GF-D8 (cell line): ENCODE data around the gene ASCC1.
"Not testable (repeated sequence)": the region's sequence is repeated elsewhere in the genome, so short reads cannot be mapped to it uniquely, and the experiment has no call there.

Source experiments
- DNase-seq: peaks from one replicate; lab custom pipeline; 2025; lab: John Stamatoyannopoulos, UW

The ASCC1 gene

DNA sequence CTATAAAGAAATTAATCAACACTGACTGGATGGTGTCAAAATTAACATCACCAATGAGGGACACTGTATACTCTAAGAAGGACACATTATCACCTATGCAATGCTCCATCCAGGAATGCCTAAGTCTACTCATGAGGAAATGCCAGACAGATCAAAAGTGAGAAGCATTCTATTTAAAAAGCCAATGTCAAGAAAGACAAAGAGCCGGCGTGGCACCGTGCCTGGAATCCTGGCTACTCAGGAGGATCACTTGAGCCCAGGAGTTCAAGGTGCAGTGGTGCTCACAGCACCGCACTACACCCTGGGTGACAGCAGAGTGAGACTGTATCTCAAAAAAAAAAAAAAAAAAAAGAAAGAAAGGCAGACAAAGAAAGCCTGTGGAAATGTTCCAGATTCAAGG is 45.8 kb downstream of the ASCC1 start:
- no peak for DNase-seq

DNA sequence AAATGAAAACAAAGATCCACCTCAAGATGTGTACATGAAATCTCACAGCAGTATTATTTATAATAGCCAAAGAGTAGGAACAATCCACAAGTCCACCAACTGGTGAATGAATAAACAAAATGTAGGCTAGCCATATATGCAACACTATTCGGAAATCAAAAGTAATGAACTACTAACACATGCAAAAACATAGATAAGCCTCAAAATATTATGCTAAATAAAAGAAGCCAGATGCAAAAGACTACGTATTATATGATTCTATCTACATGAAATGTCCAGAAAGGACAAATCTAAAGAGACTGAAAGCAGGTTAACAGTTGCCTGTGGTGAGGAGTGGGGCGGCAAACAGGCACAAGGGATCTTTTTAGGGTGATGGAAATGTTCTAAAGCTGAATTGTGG is 49.0 kb downstream of the ASCC1 start:
- DNase-seq, result no peak

DNA sequence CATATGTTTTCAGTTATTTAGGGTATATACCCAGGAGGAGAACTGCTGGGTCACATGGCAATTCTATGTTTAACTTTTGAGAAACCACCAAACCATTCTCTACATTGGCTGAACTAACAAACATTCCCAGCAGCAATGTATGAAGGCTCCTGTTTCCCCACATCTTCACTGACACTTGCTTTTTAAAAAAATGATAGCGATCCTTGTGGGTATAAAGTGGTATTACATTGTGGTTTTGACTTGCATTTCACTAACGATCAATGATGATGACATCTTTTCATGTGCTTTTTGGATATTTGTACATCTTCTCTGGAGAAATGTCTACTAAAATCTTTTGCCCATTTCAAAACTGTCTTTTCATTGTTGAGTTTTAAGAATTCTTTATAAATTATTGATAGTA is 51.5 kb downstream of the ASCC1 start:
- DNase-seq, result peak; percentile 60

DNA sequence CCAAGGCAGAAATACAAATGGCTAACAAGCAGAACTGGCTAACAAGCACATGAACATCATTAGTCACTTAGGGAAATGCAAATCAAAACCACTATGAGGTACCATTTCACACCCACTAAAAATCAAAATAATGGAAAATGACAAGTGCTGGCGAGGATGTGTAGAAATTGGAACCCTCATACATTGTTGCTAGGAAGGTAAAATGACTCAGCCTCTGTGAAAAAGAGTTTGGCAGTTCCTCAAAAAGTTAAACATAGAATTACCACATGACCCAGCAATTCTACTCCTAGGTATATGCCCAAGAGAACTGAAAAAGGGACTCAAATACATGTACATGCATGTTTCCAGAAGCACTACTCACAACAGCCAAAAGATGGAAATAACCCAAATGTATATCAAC is 53.1 kb downstream of the ASCC1 start:
- peak; percentile 16 for DNase-seq

GRCh38 chr10:72158176-72158575 is 57.9 kb downstream of the ASCC1 start:
- DNase-seq, result no peak

GRCh38 chr10:72156223-72156622 is 59.9 kb downstream of the ASCC1 start:
- no peak for DNase-seq

DNA sequence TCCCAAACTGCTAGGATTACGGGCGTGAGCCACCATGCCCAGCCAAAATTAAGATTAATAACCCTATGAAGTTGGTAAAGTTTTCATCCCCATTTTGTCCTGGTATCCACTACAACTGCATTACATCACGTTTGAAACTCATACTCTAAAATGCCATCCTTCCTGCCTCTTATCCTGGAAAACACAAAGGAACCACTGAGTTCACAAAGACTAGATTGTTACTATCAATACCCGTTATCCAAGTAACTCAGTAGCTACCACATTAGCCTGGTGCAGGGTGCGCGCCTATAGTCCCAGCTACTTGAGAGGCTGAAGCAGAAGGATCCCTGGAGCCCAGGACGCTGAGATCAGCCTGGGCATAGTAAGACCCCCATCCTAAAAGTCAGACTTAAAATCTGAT is 63.8 kb downstream of the ASCC1 start:
- DNase-seq, result no peak

GRCh38 chr10:72150746-72151478 is 65.2 kb downstream of the ASCC1 start:
- DNase-seq, result not testable (repeated sequence)

- DNase-seq, result not testable (repeated sequence)
These were observed 68.8 kb downstream of the ASCC1 start for GRCh38 chr10:72147324-72147584.

DNA sequence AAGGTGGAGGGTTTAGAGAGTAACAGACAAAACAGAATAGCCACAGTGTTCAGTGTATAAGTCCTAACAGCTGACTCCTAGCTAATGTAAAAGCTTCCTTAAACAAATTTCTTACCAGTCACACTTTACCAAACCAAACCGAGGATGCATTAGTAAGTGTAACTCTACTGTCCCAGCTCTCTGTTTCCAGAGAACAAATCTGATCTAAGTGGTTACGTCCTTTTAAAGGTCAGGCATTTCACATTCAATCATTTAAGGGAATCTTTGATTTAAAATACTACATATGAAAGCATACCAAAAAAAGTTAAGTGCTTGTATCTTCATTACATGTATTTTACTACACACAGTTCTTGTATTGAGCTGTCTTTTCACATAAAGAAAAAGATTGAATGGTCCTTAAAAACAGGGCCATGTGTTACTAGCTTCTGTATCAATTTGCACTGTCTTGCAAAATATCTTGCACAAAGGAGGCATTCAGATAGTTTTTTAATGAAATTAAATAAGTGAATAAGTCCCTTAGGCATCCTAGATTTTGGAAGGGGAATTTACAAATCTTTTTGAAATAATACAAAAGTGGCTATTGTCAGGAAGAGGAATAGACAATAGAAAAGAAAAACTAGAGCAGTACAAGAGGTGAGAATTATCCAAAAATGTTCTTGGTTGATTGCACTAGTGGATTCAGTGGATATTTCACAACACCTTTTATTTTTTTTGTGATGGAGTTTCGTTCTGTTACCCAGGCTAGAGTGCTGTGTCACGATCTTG is 69.3 kb downstream of the ASCC1 start:
- no peak for DNase-seq

DNA sequence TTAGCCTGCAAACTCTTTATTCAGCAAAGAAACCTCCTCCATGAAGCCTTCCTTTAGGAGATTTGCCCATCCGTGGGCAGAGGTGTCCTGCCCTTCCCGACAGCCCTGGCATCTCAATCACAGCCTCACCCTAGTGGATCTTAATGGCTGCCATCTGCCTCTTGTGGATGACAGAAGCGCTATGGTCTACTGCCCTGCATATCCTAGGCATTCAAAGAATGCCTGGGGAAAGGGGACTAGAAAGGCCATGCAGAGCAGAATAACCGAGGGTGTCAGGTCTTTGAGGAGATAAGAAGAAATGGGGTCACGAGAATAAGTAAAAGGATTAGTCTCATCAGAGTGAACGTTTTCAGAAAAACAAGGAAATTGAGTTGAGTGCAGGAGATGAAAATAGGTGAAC is 70.0 kb downstream of the ASCC1 start:
- DNase-seq, result no peak

- no peak for DNase-seq
These were observed 70.4 kb downstream of the ASCC1 start for GRCh38 chr10:72145657-72146056.

GRCh38 chr10:72140850-72141249 is 75.2 kb downstream of the ASCC1 start:
- no peak for DNase-seq

GRCh38 chr10:72140174-72140573 is 75.9 kb downstream of the ASCC1 start:
- no peak for DNase-seq

GRCh38 chr10:72137583-72137982 is 78.5 kb downstream of the ASCC1 start:
- no peak for DNase-seq

DNA sequence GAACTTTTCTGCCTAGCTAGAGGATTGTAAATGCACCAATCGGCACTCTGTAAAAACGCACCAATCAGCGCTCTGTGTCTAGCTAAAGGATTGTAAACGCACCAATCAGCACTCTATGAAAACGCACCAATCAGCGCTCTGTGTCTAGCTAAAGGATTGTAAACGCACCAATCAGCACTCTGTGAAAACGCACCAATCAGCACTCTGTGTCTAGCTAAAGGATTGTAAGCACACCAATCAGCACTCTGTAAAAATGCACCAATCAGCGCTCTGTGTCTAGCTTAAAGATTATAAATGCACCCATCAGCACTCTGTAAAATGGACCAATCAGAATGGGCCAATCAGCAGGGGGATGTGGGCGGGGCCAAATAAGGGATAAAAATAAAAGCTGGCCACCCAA is 79.9 kb downstream of the ASCC1 start:
- DNase-seq, result not testable (repeated sequence)

DNA sequence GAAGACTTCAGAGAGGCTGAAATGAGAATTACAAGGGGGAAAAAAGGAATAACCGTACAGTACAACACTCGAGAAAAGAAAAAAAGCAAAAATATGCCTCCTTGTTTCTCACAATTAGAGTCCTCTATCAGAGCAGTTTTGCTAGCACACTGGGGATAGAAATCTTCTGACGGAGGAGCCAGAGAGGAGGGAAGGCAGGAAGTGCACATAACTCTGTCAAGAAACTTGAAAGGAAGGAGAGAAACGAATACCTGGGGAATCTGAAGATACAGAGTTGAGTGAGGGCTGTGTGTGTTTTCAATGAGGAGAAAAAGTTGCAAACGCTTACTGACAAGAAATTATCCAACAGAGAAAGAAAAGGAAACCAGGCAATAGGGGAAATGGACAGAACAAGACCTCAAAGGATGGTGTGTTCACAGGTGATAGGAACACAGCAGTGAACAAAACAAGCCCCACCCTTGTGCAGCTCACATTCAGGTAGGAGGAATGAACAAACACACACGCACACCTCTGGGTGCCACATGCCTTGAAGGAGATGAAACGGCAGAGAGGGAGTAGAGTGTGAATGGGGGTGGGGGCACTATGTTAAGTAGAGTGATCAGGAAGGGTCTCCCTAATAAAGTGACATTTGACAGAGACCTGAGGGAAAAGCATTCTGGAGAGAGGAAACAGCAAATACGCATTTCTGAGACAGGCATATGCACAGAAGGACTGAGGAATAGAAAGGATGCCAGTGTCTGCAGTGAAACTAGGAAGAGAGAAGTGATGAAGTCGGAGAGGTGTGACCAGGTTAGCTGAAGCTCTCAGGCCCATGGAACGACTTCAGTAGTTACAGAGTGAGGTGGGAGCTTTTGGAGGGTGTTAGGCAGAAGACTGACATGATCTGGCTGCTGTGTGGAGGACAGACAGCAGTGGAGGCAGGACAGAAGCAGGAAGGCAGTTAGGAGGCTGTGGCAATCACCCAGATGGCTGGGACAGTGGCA is 81.0 kb downstream of the ASCC1 start:
- DNase-seq, result no peak

- no peak for DNase-seq
These were observed 82.6 kb downstream of the ASCC1 start for GRCh38 chr10:72133517-72133916.

DNA sequence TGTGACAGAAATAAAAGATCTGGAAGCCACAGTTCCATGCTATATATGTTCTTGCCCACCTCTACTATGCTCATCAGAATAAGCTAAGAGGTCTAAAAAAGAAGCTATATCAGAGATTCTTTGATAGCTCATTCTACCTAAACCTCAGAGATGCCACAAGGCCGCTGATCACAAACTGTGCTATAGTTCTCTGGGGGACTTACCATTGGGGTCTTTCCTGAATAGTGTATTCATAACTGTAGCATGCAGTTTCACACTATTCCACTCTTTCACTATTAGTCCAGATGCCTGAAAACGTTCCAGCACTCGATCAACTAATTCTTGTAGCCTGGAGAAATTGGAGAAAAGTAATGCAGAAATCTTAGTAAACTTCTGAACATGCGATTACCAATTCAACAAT is 83.2 kb downstream of the ASCC1 start:
- no peak for DNase-seq

DNA sequence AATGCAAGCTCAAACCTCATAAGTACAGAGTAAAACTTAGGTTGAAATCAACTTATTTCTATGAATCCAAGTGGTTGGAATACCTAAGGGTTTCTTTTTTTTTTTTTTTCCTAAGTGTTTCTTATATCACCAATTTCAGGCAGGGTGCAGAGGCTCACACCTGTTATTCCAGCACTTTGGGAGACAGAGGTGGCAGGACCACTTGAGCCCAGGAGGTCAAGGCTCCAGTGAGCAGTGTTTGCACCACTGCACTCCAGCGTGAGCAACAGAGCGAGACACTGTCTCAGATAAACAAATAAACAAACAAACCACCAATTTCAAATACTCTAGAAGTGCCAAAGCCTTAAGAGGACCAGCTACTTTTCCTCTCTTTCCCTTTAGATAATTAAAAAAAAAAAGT is 88.5 kb downstream of the ASCC1 start:
- DNase-seq, result no peak

- DNase-seq, result no peak
These were observed 89.2 kb downstream of the ASCC1 start for GRCh38 chr10:72126872-72127232.

DNA sequence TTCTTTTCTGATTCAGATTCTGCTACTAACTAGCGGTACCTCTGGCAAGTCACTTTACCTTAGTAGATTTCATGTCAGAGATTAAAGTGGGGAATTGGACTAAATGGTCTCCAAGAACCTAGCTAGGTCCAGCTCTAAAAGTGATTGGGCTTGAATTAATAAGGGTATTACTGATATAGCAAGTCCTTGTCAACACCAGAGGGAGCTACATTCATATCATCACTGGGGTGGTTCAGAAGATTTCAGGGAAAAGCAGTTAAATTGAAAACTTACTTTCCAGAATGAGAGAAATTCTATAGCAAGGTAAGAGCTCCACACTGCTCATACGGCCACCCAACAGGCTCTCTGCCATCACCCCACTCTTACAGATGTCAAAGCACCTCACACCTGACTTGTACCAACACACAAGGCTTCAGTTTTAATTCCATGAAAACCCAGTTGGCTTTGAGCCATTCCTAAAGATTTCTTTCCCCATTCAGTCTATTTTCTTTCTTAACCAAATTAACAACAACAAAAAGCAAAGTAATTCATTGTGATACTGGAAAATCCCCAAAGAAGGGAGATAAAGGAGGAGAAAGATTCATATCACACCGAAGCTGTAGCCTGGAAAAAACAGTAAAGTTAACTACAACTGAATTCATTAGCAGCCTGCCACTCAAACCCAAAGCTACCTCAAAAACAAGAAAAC is 89.7 kb downstream of the ASCC1 start:
- no peak for DNase-seq
